GM10248 (cell line): Measurements from ENCODE around the gene TUBA3E.
"Not testable (repeated sequence)": the region's sequence is repeated elsewhere in the genome, so short reads cannot be mapped to it uniquely, and the experiment has no call there.

Experiments
- CTCF ChIA-PET: fragments of 300-600 bp; sonication (Branson Sonifier 250); formaldehyde crosslinking; extraction: SDS; loops from one replicate; lab custom pipeline; 2021; ENCODE audit warnings: antibody characterized with exemption; lab: Yijun Ruan, JAX
- POLR2A ChIA-PET: fragments of 350-650 bp; sonication (Branson Sonifier 250); formaldehyde crosslinking; extraction: SDS; loops from one replicate; lab custom pipeline; 2020; ENCODE audit warnings: antibody characterized with exemption; lab: Yijun Ruan, JAX
- DNase-seq: peaks from one replicate; pipeline ENCODE4 v3.0.0; 2012; ENCODE audit errors: extremely low spot score
- CTCF ChIP-seq: IDR thresholded peaks from 2 replicates; pipeline ENCODE4 v1.5.1; 2012; ENCODE audit warnings: mild to moderate bottlenecking, low read depth; ENCODE audit errors: extremely low read depth, missing control alignments, control extremely low read depth

TUBA3E gene

GRCh38 chr2:130181880-130182682 is 16.2 kb downstream of the TUBA3E start, which contains the start of gene MZT2B:
TSS of gene MZT2B (plus strand) at chr2:130182262. CDS start at chr2:130182283, 21 bp downstream.
- ChIA-PET POLR2A (interaction anchor here (0.6 kb wide), 2 partner anchors 103 to 161 kb away, joined by 3 read pairs; no protein-coding TSS in a partner anchor), CTCF (interaction anchor here (0.7 to 2.4 kb wide), 9 partner anchors 9 to 170 kb away, joined by 3 to 20 read pairs (median 5); partner anchors contain the start of gene IMP4)
- TF ChIP-seq CTCF = peak; percentile 88
- peak; percentile 92 for DNase-seq

GRCh38 chr2:130181325-130181879 is 16.8 kb downstream of the TUBA3E start, which contains the start of gene SMPD4:
TSS of gene SMPD4 (minus strand) at chr2:130181602. CDS start at chr2:130176592, 5,010 bp downstream.
- ChIA-PET POLR2A (interaction anchor here (0.6 kb wide), 2 partner anchors 103 to 161 kb away, joined by 3 read pairs; no protein-coding TSS in a partner anchor), CTCF (interaction anchor here (0.6 to 2.4 kb wide), 11 partner anchors 10 to 173 kb away, joined by 3 to 20 read pairs (median 3); partner anchors contain the start of genes CCDC74B and IMP4)
- peak; percentile 92 for DNase-seq
- no peak for TF ChIP-seq CTCF

- POLR2A ChIA-PET = interaction anchor here (0.6 kb wide), 1 partner anchor 104 kb away, joined by 3 read pairs; no protein-coding TSS in a partner anchor
- DNase-seq = not testable (repeated sequence)
Observed at GRCh38 chr2:130180404-130181324, 17.6 kb downstream of the TUBA3E start.

GRCh38 chr2:130174866-130175265 is 23.4 kb downstream of the TUBA3E start:
- POLR2A ChIA-PET = not testable (repeated sequence)

More at GRCh38 chr2:130180404-130181324, 17.6 kb downstream of the TUBA3E start:
- CTCF ChIA-PET = interaction anchor here (0.6 to 2.4 kb wide), 13 partner anchors 9 to 174 kb away, joined by 3 to 20 read pairs (median 3); partner anchors contain the start of genes CCDC74B and IMP4

GRCh38 chr2:130169896-130170295 is 28.3 kb downstream of the TUBA3E start:
- no peak for DNase-seq
- TF ChIP-seq CTCF = no peak
- ChIA-PET CTCF (interaction anchor here (1.3 to 4.5 kb wide), 2 partner anchors 11 kb away, joined by 4 to 16 read pairs; partner anchors contain the start of gene SMPD4), POLR2A (interaction anchor here (0.6 kb wide), 1 partner anchor 10 kb away, joined by 12 read pairs; no protein-coding TSS in a partner anchor)

More at GRCh38 chr2:130174866-130175265, 23.4 kb downstream of the TUBA3E start:
- not testable (repeated sequence) for DNase-seq
- CTCF ChIA-PET = interaction anchor here (1.0 kb wide), 1 partner anchor 151 kb away, joined by 3 read pairs; no protein-coding TSS in a partner anchor

GRCh38 chr2:130169163-130169562 is 29.1 kb downstream of the TUBA3E start:
- ChIA-PET CTCF (interaction anchor here (4.5 kb wide), 1 partner anchor 12 kb away, joined by 16 read pairs; the partner anchor contains the start of gene SMPD4), POLR2A (interaction anchor here (0.7 kb wide), 1 partner anchor 13 kb away, joined by 4 read pairs; no protein-coding TSS in a partner anchor)
- DNase-seq = not testable (repeated sequence)

GRCh38 chr2:130166611-130167010 is 31.6 kb downstream of the TUBA3E start:
- DNase-seq, CTCF ChIA-PET, POLR2A ChIA-PET: not testable (repeated sequence)
